OCI-LY1 (cell line): ENCODE results near the gene TRIM46.

Source experiments
- EZH2 ChIP-seq: fragments of 200-600 bp; sonication (generic), shearing (Covaris generic); IDR thresholded peaks from 2 replicates; pipeline ENCODE4 v1.8.0; 2017; ENCODE audit warnings: borderline replicate concordance, mixed run types, mild to moderate bottlenecking, antibody characterized with exemption, low read length, moderate library complexity, mixed read lengths
- TF ChIP-seq, protein P1 (sequence below): fragments of 200-600 bp; sonication (generic), shearing (Covaris generic); IDR thresholded peaks from 2 replicates; pipeline ENCODE4 v1.5.1; 2017; ENCODE audit warnings: mild to moderate bottlenecking, antibody characterized with exemption, low read length, moderate library complexity, mixed read lengths

DNA sequence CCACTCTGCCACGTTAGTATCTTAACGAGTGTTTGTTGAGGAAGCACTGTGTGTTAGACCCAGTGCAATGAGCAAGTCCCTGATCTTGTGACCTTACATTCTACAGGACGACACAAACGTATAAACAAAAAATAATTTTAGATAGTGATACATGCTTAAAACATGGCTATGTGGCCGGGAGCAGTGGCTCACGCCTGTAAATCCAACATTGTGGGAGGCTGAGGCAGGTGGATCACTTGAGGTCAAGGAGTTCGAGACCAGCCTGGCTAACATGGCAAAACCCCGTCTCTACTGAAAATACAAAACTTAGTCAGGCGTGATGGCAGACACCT, 54.4 kb downstream of the TRIM46 start:
- TF ChIP-seq, protein P1, sequence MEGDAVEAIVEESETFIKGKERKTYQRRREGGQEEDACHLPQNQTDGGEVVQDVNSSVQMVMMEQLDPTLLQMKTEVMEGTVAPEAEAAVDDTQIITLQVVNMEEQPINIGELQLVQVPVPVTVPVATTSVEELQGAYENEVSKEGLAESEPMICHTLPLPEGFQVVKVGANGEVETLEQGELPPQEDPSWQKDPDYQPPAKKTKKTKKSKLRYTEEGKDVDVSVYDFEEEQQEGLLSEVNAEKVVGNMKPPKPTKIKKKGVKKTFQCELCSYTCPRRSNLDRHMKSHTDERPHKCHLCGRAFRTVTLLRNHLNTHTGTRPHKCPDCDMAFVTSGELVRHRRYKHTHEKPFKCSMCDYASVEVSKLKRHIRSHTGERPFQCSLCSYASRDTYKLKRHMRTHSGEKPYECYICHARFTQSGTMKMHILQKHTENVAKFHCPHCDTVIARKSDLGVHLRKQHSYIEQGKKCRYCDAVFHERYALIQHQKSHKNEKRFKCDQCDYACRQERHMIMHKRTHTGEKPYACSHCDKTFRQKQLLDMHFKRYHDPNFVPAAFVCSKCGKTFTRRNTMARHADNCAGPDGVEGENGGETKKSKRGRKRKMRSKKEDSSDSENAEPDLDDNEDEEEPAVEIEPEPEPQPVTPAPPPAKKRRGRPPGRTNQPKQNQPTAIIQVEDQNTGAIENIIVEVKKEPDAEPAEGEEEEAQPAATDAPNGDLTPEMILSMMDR: no peak
- TF ChIP-seq EZH2: no peak
